Psoas muscle (tissue), 8 donors: ENCODE data around the gene SCAF4. TPM values are rescaled to one million over a fixed set of nuclear protein-coding genes. Genes with fewer than 3 reads are reported as not detected.
"Not testable (repeated sequence)": the region's sequence is repeated elsewhere in the genome, so short reads cannot be mapped to it uniquely, and the experiment has no call there.

Experiments
- ATAC-seq, 4 donors: fragments of 200-7000 bp; cut with Tn5 transposase; one replicate each; pipeline ENCODE4 v1.9.1; 2020; ENCODE audit warnings: moderate library complexity in 3 of 4, mild to moderate bottlenecking in 2 of 4
- DNase-seq, 2 donors: peaks; one replicate each; pipeline ENCODE4 v3.0.0-alpha.2; 2020
- H3K27ac ChIP-seq: fragments of 200-600 bp; one replicate; pipeline ENCODE4 v1.8.0; 2022
- H3K27me3 ChIP-seq, 3 donors: fragments of 200-600 bp in 1 of 3; one replicate each; pipeline versions ENCODE4 v1.6.1 to v1.8.0; 2013 to 2022; ENCODE audit warnings: low read length in 2 of 3, mild to moderate bottlenecking in 2 of 3, moderate library complexity in 1 of 3; ENCODE audit not compliant: insufficient read depth in 3 of 3
- H3K36me3 ChIP-seq, 2 donors: fragments of 200-600 bp in 1 of 2; one replicate each; pipeline versions ENCODE4 v1.6.1 to v1.8.0; 2013 to 2022; ENCODE audit warnings: low read depth in 1 of 2, mild to moderate bottlenecking in 1 of 2, moderate library complexity in 1 of 2; ENCODE audit not compliant: insufficient read depth in 1 of 2
- H3K4me1 ChIP-seq: fragments of 200-600 bp; one replicate; pipeline ENCODE4 v1.8.0; 2022
- H3K4me3 ChIP-seq: fragments of 200-600 bp; one replicate; pipeline ENCODE4 v1.8.0; 2022; ENCODE audit warnings: mild to moderate bottlenecking
- H3K9me3 ChIP-seq: fragments of 200-600 bp; one replicate; pipeline ENCODE4 v1.8.0; 2022
- CTCF ChIP-seq: fragments of 200-600 bp; IDR thresholded peaks from one replicate; pipeline ENCODE4 v1.8.0; 2022; ENCODE audit warnings: antibody characterized with exemption
- WGBS, 3 donors: extraction: QIAGEN DNeasy Blood & Tissue Kit; methylation state at CpG; one replicate each; pipeline versions ENCODE4 v1.1.6 to v1.1.7; 2013; 5-methylcytosine and 5-hydroxymethylcytosine counted together
- intact Hi-C, 2 donors: fragments of 100-400 bp; cut with DNase I; formaldehyde crosslinking; loops; one replicate each; pipeline versions ENCODE4 v1.11.0 to v1.14.2; 2022
- polyA plus RNA-seq, 3 donors: library from polyadenylated mRNA; stranded (reverse); fragments of 200-250 nt; gene quantifications; one replicate each; pipeline ENCODE4 v1.2.3, GENCODE V29; 2013
- total RNA-seq, 4 donors: library from RNA; stranded (reverse); fragmentation: NEBNext Ultra II Directional in 2 of 4; extraction: Animal tissue kit (Norgen Biotek cat#: 25700) in 2 of 4; gene quantifications; one replicate each; pipeline versions ENCODE4 v1.2.1 to v1.2.4, GENCODE V29; 2021 to 2023
- donor health status: healthy with polysubstance abuse.
- donor health status: DM: no; HTN: no; CAD: no; lungs with moderate emphysema.
- donor health status: Bipolar disorder and iron deficiency.
- donor health status: healthy.
- donor health status: DM: yes; HTN: yes; CAD: no.
- donor health status: DM: no; HTN: no; CAD: no.
- donor health status: DM: no; HTN: no; CAD: no.
- donor health status: DM: yes; HTN: yes; CAD: no.

Gene SCAF4
- total and polyA plus RNA-seq, 7 donors = 7.5 to 23.9 (median 17.3) TPM

- H3K27me3 ChIP-seq = no peaks in the 10 kb centered on the region
- no peak overlapping the region for H3K4me3 ChIP-seq
- intact Hi-C loops = no loop called here
- 71 to 82% (median 72%) methylated on average over 9 of the region's 9 CpGs for WGBS, 3 donors
- peaks cover 18% of the 10 kb centered on the region for H3K4me1 ChIP-seq
- H3K27ac ChIP-seq = no peak overlapping the region
- DNase-seq = no peak
- H3K36me3 ChIP-seq = peaks cover 0 to 12% of the 10 kb centered on the region in 2 donors
- no peak for TF ChIP-seq CTCF
- ATAC-seq = no peak
- H3K9me3 ChIP-seq = no peaks in the 10 kb centered on the region
Observed at GRCh38 chr21:31658053-31658452, 73.9 kb downstream of the SCAF4 start.

- Histone ChIP-seq H3K27ac (no peak overlapping the region), H3K9me3 (no peaks in the 10 kb centered on the region), H3K27me3 (no peaks in the 10 kb centered on the region), H3K4me1 (peaks cover 7% of the 10 kb centered on the region), H3K36me3 (peaks cover 0 to 2% of the 10 kb centered on the region in 2 donors), H3K4me3 (no peak overlapping the region)
- intact Hi-C loops = no loop called here
- DNase-seq = no peak
- 89 to 94% (median 92%) methylated on average over 13 of the region's 13 CpGs for WGBS, 3 donors
- TF ChIP-seq CTCF = no peak
- no peak for ATAC-seq
Observed at GRCh38 chr21:31656199-31657095, 75.5 kb downstream of the SCAF4 start.

GRCh38 chr21:31654821-31655580 is 76.9 kb downstream of the SCAF4 start:
- H3K27ac ChIP-seq, H3K36me3 ChIP-seq, ATAC-seq, H3K4me1 ChIP-seq, H3K9me3 ChIP-seq, intact Hi-C loops, DNase-seq, H3K27me3 ChIP-seq, H3K4me3 ChIP-seq: not testable (repeated sequence)
- 67 to 74% (median 73%) methylated on average over 17 to 20 of the region's 21 CpGs for WGBS, 3 donors

- H3K4me1 ChIP-seq = no peaks in the 10 kb centered on the region
- no peak overlapping the region for H3K4me3 ChIP-seq
- no peaks in the 10 kb centered on the region for H3K36me3 ChIP-seq
- H3K9me3 ChIP-seq = no peaks in the 10 kb centered on the region
- no peak overlapping the region for H3K27ac ChIP-seq
- intact Hi-C loops = no loop called here
- no peak for ATAC-seq
- no peaks in the 10 kb centered on the region for H3K27me3 ChIP-seq
- TF ChIP-seq CTCF = no peak
- WGBS, 3 donors = 93 to 97% (median 96%) methylated on average over 16 to 20 of the region's 20 CpGs
- DNase-seq = no peak
Observed at GRCh38 chr21:31654340-31654739, 77.6 kb downstream of the SCAF4 start.

GRCh38 chr21:31651491-31651890 is 80.4 kb downstream of the SCAF4 start:
- H3K27me3 ChIP-seq, H3K9me3 ChIP-seq, H3K36me3 ChIP-seq, H3K4me3 ChIP-seq, DNase-seq, H3K4me1 ChIP-seq, H3K27ac ChIP-seq, intact Hi-C loops, ATAC-seq: not testable (repeated sequence)
- WGBS, 3 donors = 84 to 89% (median 88%) methylated on average over 4 of the region's 4 CpGs
